GM21737 (cell line): Measurements from ENCODE around the gene MYOCOS.
"Not testable (repeated sequence)": the region's sequence is repeated elsewhere in the genome, so short reads cannot be mapped to it uniquely, and the experiment has no call there.

Source experiments
- ATAC-seq: cut with Tn5 transposase; IDR thresholded peaks from one replicate; pipeline ENCODE4 v1.9.1; 2021; ENCODE audit warnings: mild to moderate bottlenecking, moderate library complexity; ENCODE audit not compliant: unreplicated experiment

The MYOCOS gene

DNA sequence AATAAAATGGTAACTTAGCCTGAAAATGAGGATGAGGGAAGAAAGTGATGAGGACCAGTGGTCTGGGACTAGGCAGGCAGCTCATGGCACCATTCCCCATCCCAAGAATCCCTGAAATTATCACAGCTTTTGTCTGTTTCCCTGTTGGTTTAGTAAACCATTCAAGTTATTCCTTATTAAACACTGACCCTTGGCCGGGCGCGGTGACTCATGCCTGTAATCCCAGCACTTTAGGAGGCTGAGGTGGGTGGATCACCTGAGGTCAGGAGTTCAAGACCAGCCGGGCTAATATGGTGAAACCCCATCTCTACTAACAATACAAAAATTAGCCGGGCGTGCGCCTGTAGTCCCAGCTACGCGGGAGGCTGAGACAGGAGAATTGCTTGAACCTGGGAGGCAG, 34.2 kb downstream of the MYOCOS start:
- not testable (repeated sequence) for ATAC-seq

DNA sequence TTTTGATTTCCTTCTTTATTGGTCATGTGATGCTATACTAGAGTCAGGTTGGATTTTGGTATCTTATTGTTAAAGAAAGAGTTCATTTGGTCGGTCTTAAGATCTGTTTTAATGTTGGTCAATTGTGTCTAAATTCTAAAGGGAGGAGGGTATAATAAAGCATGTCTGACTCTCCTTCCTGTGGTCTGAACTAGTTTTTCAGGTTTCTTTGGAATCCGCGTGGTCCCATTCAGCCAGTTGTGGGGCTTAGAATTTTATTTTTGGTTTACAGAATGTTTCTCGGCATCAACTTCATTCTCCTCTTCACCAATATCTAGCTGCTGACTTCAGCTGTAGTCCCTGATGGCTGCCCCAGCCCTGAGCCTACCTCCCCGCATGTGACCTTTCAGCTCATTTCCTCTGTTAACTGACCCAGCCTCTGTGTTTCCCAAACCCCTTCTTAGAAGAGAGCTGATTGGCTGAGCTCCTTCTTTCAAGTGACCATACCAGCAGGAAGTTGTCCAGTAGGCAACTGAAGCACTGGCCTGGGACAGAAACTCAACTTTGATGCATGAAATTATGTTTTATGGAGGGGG, 39.1 kb downstream of the MYOCOS start:
- no peak for ATAC-seq

DNA sequence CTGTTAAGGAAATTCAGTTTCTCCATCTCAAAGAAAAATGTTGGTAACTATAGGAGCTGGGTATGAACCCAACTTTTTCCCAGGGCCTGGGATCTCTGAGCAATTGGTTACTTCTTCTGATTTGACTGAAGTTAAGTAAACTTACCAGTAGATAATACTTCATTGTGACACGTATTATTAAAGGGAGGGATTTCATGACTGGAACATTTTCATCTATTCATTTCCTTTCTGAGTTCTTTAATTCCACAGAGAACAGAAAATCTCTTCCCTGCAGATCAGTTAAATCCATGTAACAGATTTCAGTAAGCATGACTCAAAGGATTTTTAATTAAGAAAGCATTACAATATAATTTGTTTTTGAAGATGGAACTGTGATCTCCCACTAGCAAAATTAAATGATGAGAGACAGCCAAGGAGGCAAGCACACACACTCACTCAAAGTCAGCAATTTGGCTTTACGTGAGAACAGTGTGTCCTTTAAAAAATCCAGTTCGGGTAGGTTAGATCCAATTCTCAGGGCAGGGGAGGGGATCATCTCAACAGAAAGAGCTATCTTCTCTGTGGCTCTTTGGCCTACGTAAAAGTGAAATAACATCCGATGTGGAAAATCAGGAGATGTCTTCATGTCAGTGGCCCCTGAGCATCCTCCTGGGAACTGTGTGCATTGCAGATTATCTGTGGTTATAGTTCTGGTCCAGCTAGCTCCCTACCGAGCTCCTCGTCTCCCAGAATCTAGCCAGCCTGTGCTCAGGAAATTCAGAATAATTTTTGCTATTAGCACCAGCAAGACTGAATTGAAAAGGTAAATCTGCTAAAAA, 41.2 kb downstream of the MYOCOS start:
- ATAC-seq: no peak

DNA sequence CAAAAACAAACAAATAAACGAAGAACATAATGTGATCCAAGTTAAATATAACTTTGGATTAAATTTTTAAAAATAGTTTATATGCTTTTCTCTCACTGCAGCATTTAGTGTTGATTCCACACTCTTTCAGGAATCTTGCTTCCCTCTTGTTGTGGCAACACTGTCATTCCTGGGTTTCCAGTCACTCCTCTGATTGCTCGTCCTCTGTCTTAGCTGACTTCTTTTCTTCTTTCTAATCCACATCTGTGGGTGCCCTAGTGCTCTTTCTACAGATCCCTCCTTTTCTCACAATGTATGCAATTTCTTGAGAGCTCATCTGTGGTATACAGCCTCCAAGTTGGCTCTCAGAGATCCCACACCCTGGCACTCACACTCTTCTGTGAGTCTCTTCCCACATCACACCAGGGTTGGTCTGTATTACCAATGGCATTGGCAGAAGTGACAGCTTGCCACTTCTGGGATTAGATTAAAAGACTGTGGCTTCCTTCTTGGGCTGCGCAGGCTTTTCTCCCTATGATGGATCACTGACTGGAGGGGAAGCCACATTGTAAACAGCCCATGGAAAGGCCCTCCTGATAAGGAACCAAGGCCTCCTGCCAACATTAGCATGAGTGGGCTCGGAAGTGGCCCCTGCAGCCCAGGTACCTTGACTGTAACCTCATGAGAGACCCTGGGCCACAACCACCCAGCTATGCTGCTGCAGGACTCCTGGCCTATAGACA, 42.0 kb downstream of the MYOCOS start:
- ATAC-seq: no peak

DNA sequence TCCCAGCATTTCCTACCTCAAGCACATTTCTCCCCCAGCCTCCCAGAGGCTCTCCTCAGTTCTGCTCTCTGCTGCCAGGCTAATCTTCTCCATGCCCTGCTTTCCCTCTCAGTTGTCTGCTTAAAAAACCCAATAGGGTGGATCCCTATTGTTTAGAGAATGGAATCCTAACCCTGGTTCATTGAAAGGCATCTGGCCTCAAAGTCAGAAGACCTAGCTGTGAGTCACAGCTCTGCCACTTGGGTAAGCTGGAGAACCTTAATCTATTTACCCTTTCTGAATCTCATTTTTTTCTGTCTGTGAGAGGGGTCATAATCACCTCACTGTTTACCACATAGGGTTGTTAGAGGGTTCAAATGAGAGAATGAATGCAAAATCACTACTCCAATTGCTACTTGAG, 42.9 kb downstream of the MYOCOS start:
- no peak for ATAC-seq

DNA sequence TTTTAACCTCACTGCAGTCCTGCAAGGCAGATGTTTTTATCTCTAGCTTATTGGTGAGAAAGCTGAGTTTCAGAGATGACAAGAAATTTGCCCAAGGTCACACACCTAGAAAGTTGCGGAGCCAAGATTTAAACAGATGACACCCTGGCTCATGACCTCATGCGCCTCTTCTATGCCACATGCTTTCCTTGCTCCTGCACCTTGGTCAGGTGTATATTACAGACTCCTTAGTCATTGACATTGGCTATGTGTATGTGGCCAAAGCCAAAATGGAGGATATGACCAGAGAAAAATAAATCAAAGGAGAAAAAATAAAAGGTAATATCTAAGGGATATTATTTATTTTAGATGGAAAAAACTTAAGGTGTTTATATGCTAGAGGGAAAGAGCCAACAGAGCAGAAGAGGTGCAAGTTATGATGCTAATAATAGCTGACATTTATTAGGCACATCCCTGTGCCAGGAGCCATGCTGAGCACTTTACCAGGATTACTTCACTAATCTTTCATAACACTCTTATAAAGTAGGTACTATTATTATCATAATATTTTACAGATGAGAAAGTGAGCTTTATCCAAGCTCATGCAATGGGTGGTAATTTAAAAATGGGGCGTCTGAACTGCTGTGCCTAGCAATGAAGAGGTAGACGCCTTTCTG, 44.2 kb downstream of the MYOCOS start:
- no peak for ATAC-seq

DNA sequence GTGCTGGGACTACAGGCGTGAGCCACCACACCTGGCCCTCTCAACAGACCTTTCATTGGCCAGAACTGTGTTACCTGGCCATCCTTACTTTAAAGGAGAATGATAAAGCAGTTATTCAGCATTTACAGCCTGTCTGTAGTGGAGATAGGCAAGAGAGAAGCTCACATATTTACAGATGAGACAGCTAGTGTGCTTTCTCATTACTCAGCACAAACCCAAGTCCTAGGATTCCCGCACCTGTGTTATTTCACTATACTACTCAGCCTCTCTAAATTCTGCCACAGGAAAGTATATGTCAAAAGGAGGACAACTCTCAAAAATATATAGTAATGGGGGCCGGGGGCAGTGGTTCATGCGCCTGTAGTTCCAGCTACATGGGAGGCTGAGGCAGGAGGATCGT, 46.3 kb downstream of the MYOCOS start:
- ATAC-seq: no peak

DNA sequence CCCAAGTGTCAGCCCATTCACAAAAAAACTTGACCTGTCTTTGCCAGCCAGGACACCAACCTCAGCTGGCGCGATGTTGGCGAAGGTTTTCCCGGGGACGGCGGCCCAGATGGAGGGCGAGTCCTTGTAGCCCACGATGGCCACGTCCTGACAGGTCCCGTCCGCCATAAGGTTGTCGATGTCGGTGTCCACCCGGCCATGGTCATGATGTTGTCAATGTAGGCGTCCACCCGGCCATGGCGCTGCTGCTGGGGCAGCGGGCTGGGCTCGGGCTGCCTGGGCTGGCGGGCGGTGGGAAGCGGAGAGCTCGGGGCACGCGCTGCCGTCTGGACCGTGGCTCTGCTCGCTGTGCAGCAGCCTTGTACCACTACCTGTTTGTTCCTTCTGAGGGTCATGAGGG, 48.7 kb downstream of the MYOCOS start:
- ATAC-seq: no peak

DNA sequence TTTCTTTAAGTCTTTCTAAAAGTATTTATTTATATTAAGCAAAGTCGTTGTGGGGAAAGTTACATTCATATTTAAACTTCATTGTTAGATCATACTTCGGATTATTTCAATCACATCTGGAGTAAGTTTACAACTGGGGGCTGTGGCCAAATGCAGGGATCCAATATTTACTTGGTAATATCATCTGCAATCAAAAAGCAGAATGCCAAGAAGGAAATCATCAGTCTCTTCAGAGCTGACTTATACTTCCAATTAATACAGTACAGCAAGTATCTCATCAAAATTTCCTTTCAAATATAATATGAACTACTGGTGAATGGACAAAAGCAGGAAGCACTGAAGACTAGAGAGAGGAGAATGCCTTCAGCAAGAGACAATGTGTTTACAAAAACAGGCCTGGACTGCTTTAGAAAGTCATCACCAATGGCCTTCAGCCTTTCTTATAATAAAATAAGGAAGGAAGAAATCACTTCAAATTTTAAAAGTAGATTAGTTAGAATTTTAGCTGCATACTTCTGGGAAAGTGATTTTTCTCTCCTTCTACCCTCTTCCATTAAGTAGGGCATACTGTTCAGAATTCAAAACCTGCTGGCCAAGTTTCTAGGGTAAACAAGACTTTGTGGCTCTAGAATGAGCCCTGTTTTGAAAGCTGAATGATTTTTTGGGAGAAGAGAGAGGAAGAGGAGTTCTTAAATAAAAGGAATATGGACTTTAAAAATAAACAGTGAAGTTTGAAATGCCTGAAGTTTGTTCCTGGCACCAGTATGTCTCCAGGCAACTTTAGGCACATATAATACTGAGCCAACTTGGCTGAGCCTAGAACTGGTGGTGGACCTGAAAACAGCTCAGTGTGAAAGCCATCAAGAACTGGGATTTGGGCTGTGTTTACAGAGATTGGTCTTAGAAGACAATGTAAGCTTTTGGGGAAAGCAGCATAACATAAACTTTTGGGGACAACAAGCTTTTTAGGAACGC, 52.7 kb downstream of the MYOCOS start:
- no peak for ATAC-seq
